Liver (tissue), 9 donors: ENCODE data around the gene CARD19. TPM values are rescaled to one million over a fixed set of nuclear protein-coding genes. Genes with fewer than 3 reads are reported as not detected.

Source experiments
- DNase-seq: peaks from one replicate; pipeline ENCODE4 v3.0.0-alpha.2; 2017; ENCODE audit warnings: low spot score
- H3K27ac ChIP-seq, 2 donors: one replicate each; pipeline ENCODE4 v1.7.0; 2013; ENCODE audit warnings: inconsistent platforms in 2 of 2, low read length in 2 of 2, control low read depth in 1 of 2, low read depth in 1 of 2, mild to moderate bottlenecking in 1 of 2
- H3K27me3 ChIP-seq, 4 donors: one replicate each; pipeline versions ENCODE4 v1.6.1 to v1.7.0; 2013; ENCODE audit warnings: low read length in 3 of 4, inconsistent platforms in 1 of 4, mild to moderate bottlenecking in 1 of 4, moderate library complexity in 1 of 4; ENCODE audit not compliant: control insufficient read depth in 4 of 4, insufficient read depth in 4 of 4
- H3K36me3 ChIP-seq, 4 donors: one replicate each; pipeline versions ENCODE4 v1.6.1 to v1.7.0; 2013; ENCODE audit warnings: low read length in 3 of 4, mild to moderate bottlenecking in 3 of 4, low read depth in 1 of 4, moderate library complexity in 1 of 4; ENCODE audit not compliant: control insufficient read depth in 4 of 4, insufficient read depth in 3 of 4
- H3K4me1 ChIP-seq, 4 donors: one replicate each; pipeline versions ENCODE4 v1.6.1 to v1.7.0; 2013; ENCODE audit warnings: low read length in 3 of 4, mild to moderate bottlenecking in 3 of 4, moderate library complexity in 1 of 4; ENCODE audit not compliant: control insufficient read depth in 4 of 4, insufficient read depth in 4 of 4
- H3K4me3 ChIP-seq, 3 donors: one replicate each; pipeline versions ENCODE4 v1.6.1 to v1.7.0; 2013; ENCODE audit warnings: low read length in 3 of 3, control low read depth in 1 of 3, low read depth in 1 of 3, mild to moderate bottlenecking in 1 of 3
- H3K9ac ChIP-seq, 2 donors: one replicate each; pipeline ENCODE4 v1.7.0; 2013; ENCODE audit warnings: low read length in 2 of 2, mild to moderate bottlenecking in 2 of 2, moderate library complexity in 2 of 2, control low read depth in 1 of 2, low read depth in 1 of 2
- H3K9me3 ChIP-seq, 4 donors: one replicate each; pipeline versions ENCODE4 v1.6.1 to v1.7.0; 2013; ENCODE audit warnings: low read length in 3 of 4; ENCODE audit not compliant: control insufficient read depth in 4 of 4
- ATF3 ChIP-seq: IDR thresholded peaks from 2 replicates; pipeline ENCODE4 v1.6.1; 2016; ENCODE audit warnings: antibody characterized with exemption
- CTCF ChIP-seq: fragments of 150-350 bp; IDR thresholded peaks from 2 replicates; pipeline ENCODE4 v1.5.1; 2017; ENCODE audit warnings: improper control_type of control experiment, low read depth, low read length; ENCODE audit not compliant: missing input control
- EGR1 ChIP-seq, 2 donors: IDR thresholded peaks; 2 replicates each; pipeline ENCODE4 v1.6.1; 2016 to 2018; ENCODE audit warnings: antibody characterized with exemption in 2 of 2, low read depth in 2 of 2
- FOXA2 ChIP-seq: IDR thresholded peaks from 2 replicates; pipeline ENCODE4 v1.6.1; 2016; ENCODE audit warnings: antibody characterized with exemption
- GABPA ChIP-seq, 2 donors: IDR thresholded peaks in 1 of 2; conservative IDR thresholded peaks in 1 of 2; 2 replicates each; pipeline ENCODE4 v1.6.1; 2016; ENCODE audit warnings: antibody characterized with exemption in 2 of 2, mild to moderate bottlenecking in 1 of 2, moderate library complexity in 1 of 2
- HNF4A ChIP-seq, 2 donors: conservative IDR thresholded peaks; 2 replicates each; pipeline ENCODE4 v1.6.1; 2016; ENCODE audit warnings: antibody characterized with exemption in 2 of 2, mild to moderate bottlenecking in 2 of 2
- HNF4G ChIP-seq: IDR thresholded peaks from 2 replicates; pipeline ENCODE4 v1.6.1; 2016; ENCODE audit warnings: antibody characterized with exemption
- JUND ChIP-seq, 2 donors: IDR thresholded peaks; 2 replicates each; pipeline ENCODE4 v1.6.1; 2016; ENCODE audit warnings: antibody characterized with exemption in 2 of 2
- MAX ChIP-seq: IDR thresholded peaks from 2 replicates; pipeline ENCODE4 v1.6.1; 2016; ENCODE audit warnings: antibody characterized with exemption
- NR2F2 ChIP-seq: IDR thresholded peaks from 2 replicates; pipeline ENCODE4 v1.6.1; 2016; ENCODE audit warnings: antibody characterized with exemption
- RAD21 ChIP-seq, 2 donors: IDR thresholded peaks; 2 replicates each; pipeline ENCODE4 v1.6.1; 2016; ENCODE audit warnings: antibody characterized with exemption in 2 of 2, mild to moderate bottlenecking in 2 of 2
- REST ChIP-seq: IDR thresholded peaks from 2 replicates; pipeline ENCODE4 v1.6.1; 2016; ENCODE audit warnings: antibody characterized with exemption, mild to moderate bottlenecking
- RXRA ChIP-seq, 2 donors: IDR thresholded peaks; 2 replicates each; pipeline ENCODE4 v1.6.1; 2017 to 2018; ENCODE audit warnings: antibody characterized with exemption in 2 of 2, mild to moderate bottlenecking in 1 of 2
- SP1 ChIP-seq: IDR thresholded peaks from 2 replicates; pipeline ENCODE4 v1.6.1; 2018; ENCODE audit warnings: antibody characterized with exemption, mild to moderate bottlenecking
- TAF1 ChIP-seq: conservative IDR thresholded peaks from 2 replicates; pipeline ENCODE4 v1.6.1; 2016; ENCODE audit warnings: antibody characterized with exemption, mild to moderate bottlenecking
- YY1 ChIP-seq: IDR thresholded peaks from 2 replicates; pipeline ENCODE4 v1.6.1; 2016; ENCODE audit warnings: antibody characterized with exemption, mild to moderate bottlenecking
- ZBTB33 ChIP-seq: IDR thresholded peaks from 2 replicates; pipeline ENCODE4 v1.6.1; 2016; ENCODE audit warnings: antibody characterized with exemption
- WGBS: extraction: QIAGEN DNeasy Blood & Tissue Kit; methylation state at CpG from one replicate; pipeline ENCODE4 v1.1.7; 2013; 5-methylcytosine and 5-hydroxymethylcytosine counted together
- polyA plus RNA-seq, 2 donors: library from polyadenylated mRNA; stranded (reverse) in 1 of 2; unstranded in 1 of 2; fragments of 200-250 nt in 1 of 2; fragments of >200 nt in 1 of 2; fragmentation: Nextera tagmentation in 1 of 2; extraction: Ambion mirVana in 1 of 2; gene quantifications; one replicate each; pipeline versions ENCODE4 v1.2.1 to v1.2.3, GENCODE V29; 2013 to 2015
- total RNA-seq, 2 donors: library from RNA; depleted of rRNA; stranded (reverse); fragments of >200 nt; gene quantifications; one replicate each; pipeline ENCODE4 v1.2.3, GENCODE V29; 2014
- donor health status: healthy.
- donor health status: healthy.
- donor health status: healthy.
- donor health status: healthy.
- donor health status: healthy.

Gene CARD19
- total and polyA plus RNA-seq, 4 donors: 13.0 to 18.2 (median 16.3) TPM

GRCh38 chr9:93094658-93095204 is 1.3 kb upstream of the CARD19 start:
- TF ChIP-seq NR2F2: peak; percentile 28
- TF ChIP-seq REST: no peak
- Histone ChIP-seq H3K9me3 (no peaks in the 10 kb centered on the region), H3K27ac (peak overlapping the region; percentile 89 to 94), H3K4me3 (peak overlapping the region in 1 of 3 donors; percentile 50), H3K36me3 (no peaks in the 10 kb centered on the region), H3K4me1 (peaks cover 6 to 34% (median 20%) of the 10 kb centered on the region in 4 donors), H3K27me3 (no peaks in the 10 kb centered on the region), H3K9ac (peak overlapping the region; percentile 23 to 71)
- no peak for DNase-seq
- WGBS: 64% methylated on average over 11 of the region's 11 CpGs

GRCh38 chr9:93095205-93096130 is 549 bp upstream of the CARD19 start:
- H3K4me1 ChIP-seq: peaks cover 8 to 34% (median 20%) of the 10 kb centered on the region in 4 donors
- WGBS: 4% methylated on average over 95 of the region's 95 CpGs
- peak in 1 of 2 donors; percentile 4 for TF ChIP-seq RXRA (IDR thresholded peaks at IDR 0.05)
- peak in 1 of 2 donors; percentile 39 for TF ChIP-seq RAD21 (IDR thresholded peaks at IDR 0.05)
- peak; percentile 83 to 97 for TF ChIP-seq EGR1 (IDR thresholded peaks at IDR 0.05; ENCODE audit: low read depth in 2 of 2)
- TF ChIP-seq SP1: peak; percentile 67
- no peak for TF ChIP-seq FOXA2
- TF ChIP-seq JUND (IDR thresholded peaks at IDR 0.05): no peak
- TF ChIP-seq CTCF: no peak
- TF ChIP-seq ATF3: no peak
- TF ChIP-seq NR2F2: peak; percentile 8
- no peak for TF ChIP-seq HNF4A (conservative IDR thresholded peaks at IDR 0.05)
- TF ChIP-seq MAX: peak; percentile 24
- TF ChIP-seq GABPA (IDR thresholded peaks at IDR 0.05 in 1 of 2, conservative IDR thresholded peaks at IDR 0.05 in 1 of 2): peak; percentile 46 to 74
- TF ChIP-seq ZBTB33: no peak
- TF ChIP-seq REST: peak; percentile 27
- TF ChIP-seq TAF1: no peak
- TF ChIP-seq HNF4G: peak; percentile 9
- peak; percentile 48 for TF ChIP-seq YY1
- peak overlapping the region; percentile 38 to 50 (median 48) for H3K4me3 ChIP-seq
- DNase-seq: peak; percentile 100
- no peaks in the 10 kb centered on the region for H3K9me3 ChIP-seq
- no peaks in the 10 kb centered on the region for H3K36me3 ChIP-seq
- H3K27ac ChIP-seq: peak overlapping the region; percentile 89 to 94
- H3K27me3 ChIP-seq: no peaks in the 10 kb centered on the region
- peak overlapping the region; percentile 23 to 71 for H3K9ac ChIP-seq
